ENCODE results near the gene DDA1. TPM values are rescaled to one million over a fixed set of nuclear protein-coding genes. Genes with fewer than 3 reads are reported as not detected.
A peak's percentile ranks its signal among the peaks of the same experiment; 100 is the strongest.

The DDA1 gene
- total RNA-seq, 1 donor from 2014 or later = 50.2 TPM

DNA sequence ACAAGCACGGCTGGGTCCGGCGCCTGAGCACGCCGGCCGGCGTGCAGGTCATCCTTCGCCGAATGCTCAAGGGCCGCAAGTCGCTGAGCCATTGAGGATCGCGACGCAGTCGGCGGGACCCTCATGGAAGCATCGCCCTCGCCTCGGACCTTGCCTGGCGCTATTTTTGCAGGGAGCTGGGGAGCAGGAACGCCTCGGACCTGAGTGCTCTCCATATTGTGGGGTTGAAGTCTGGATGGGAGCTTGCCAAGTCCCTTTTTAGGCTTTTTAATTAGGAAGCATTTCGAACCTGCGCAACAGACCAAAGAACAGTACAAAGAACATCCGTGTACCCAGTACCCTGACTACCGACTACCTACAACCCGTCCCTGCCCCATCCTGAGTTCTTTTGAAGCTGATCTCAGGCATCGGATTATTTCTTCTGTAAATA, 3.1 kb upstream of the DDA1 start:
- peaks cover 4% of the 10 kb centered on the region for H3K36me3 Mint-ChIP-seq (ENCODE audit: low read depth)
- DNase-seq (ENCODE audit: low spot score) = no peak
- peak overlapping the region; percentile 91 for H3K27ac Mint-ChIP-seq
- no peaks in the 10 kb centered on the region for H3K9me3 Mint-ChIP-seq
- peaks cover 47% of the 10 kb centered on the region for H3K4me1 Mint-ChIP-seq (ENCODE audit: low read depth)
- intact Hi-C loops (cut with micrococcal nuclease) = loop anchor here (5.0 to 10.0 kb wide), 2 partner anchors 206 to 249 kb away; partner anchors contain the start of genes COLGALT1 and PGLS
- H3K27me3 Mint-ChIP-seq (ENCODE audit: insufficient read depth) = no peaks in the 10 kb centered on the region
- peak overlapping the region; percentile 90 for H3K4me3 Mint-ChIP-seq

DNA sequence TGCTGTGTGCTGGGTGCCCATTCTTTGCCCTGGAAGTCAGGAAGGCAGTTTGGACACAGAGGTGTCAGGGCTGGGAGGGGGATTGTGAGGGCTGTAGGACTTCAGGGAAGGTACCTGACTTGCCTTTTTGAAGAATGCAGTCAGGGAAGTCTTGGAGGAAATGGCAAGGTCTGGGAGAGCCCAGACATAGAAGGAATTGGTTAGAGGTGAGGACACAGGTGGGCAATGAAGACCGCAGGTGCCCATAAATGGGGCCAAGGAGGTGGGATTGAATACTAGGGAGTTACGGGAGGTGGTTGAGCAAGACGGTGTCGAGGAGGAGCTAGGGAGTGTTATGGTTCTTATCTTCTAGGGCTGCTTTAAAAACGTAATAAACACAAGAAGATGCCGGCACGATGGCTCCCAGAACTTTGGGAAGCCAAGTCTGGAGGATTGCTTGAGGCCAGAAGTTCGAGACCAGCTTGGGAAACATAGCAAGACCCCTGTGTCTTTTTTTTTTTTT, 1.4 kb upstream of the DDA1 start:
- peak overlapping the region; percentile 10 for H3K27ac Mint-ChIP-seq
- peak overlapping the region; percentile 90 for H3K4me3 Mint-ChIP-seq
- intact Hi-C loops (cut with micrococcal nuclease) = loop anchor here (5.0 to 10.0 kb wide), 2 partner anchors 204 to 247 kb away; partner anchors contain the start of genes COLGALT1 and PGLS
- no peaks in the 10 kb centered on the region for H3K9me3 Mint-ChIP-seq
- peaks cover 45% of the 10 kb centered on the region for H3K4me1 Mint-ChIP-seq (ENCODE audit: low read depth)
- no peaks in the 10 kb centered on the region for H3K27me3 Mint-ChIP-seq (ENCODE audit: insufficient read depth)
- H3K36me3 Mint-ChIP-seq (ENCODE audit: low read depth) = peaks cover 7% of the 10 kb centered on the region
- DNase-seq (ENCODE audit: low spot score) = no peak

DNA sequence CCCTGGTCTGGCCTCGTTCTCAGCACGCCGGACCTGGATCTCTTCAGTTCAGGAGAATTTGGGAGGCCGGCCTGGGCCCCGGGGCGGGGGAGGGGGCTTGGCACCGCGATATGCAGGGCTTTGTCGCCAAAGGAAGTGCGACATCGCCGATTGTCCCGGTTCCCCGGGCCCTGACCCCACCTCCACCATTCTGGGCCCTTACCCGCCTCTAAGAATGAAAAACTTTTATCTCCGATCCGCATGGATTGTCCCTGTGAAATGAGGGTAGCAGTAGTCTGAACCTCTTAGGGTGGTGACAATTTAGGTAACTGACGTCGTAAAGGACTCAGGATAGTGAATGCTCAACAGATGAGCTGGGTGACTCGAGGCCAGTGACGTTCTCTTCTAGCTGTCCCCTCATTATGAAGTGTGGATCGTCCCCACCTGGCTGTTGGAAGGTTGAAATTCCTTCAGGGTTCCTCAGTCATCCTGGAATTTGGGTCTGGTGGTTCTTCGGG, 650 bp downstream of the DDA1 start:
- H3K4me1 Mint-ChIP-seq (ENCODE audit: low read depth) = peaks cover 33% of the 10 kb centered on the region

DNA sequence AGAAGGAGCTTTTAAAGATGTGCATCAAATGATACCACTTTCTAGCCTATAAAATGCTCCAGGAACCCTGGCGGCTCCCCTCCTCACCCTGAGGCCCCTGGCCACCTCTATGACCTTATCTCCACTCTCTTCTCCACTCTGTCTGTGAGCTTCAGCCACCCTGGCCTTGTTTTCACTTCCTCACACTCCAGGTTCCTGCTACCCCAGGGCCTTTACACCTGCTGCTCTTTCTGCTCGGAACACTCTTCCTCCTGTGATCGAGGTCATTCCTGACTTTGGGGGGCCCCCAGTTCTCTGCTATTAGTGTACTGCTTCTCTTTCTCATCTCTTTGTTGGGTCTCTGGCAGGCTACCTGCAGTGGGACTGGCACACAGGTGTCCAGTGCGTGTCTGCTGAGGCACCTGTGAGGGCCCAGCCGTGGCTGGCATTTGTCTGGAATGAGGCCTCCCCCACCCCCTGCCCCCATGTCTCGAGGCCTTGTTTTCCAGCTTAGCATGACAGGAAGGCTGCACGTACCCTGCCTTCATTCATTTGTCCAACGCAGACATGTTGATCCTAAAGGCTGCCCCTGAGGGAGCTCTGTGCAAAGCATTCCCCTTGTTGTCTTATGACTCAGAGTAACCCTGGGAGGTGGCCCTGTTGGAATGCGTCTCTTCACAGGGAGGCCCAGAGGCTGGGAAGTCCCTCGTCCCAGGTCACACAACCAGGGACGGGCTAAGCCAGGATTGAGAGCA, 2.3 kb downstream of the DDA1 start:
- H3K4me3 Mint-ChIP-seq = peak overlapping the region; percentile 69
- intact Hi-C loops (cut with micrococcal nuclease) = no loop called here
- DNase-seq (ENCODE audit: low spot score) = no peak
- H3K36me3 Mint-ChIP-seq (ENCODE audit: low read depth) = peaks cover 21% of the 10 kb centered on the region
- no peaks in the 10 kb centered on the region for H3K27me3 Mint-ChIP-seq (ENCODE audit: insufficient read depth)
- no peak overlapping the region for H3K27ac Mint-ChIP-seq
- peaks cover 32% of the 10 kb centered on the region for H3K4me1 Mint-ChIP-seq (ENCODE audit: low read depth)
- H3K9me3 Mint-ChIP-seq = no peaks in the 10 kb centered on the region

More for the DNA sequence above, 650 bp downstream of the DDA1 start:
- H3K9me3 Mint-ChIP-seq = no peaks in the 10 kb centered on the region
- H3K36me3 Mint-ChIP-seq (ENCODE audit: low read depth) = peaks cover 12% of the 10 kb centered on the region
- intact Hi-C loops (cut with micrococcal nuclease) = loop anchor here (1.0 to 10.0 kb wide), 7 partner anchors 27 to 814 kb away; partner anchors contain the start of genes BABAM1, C19orf44, CALR3 and COLGALT1
- H3K27ac Mint-ChIP-seq = peak overlapping the region; percentile 90
- no peak for DNase-seq (ENCODE audit: low spot score)
- no peaks in the 10 kb centered on the region for H3K27me3 Mint-ChIP-seq (ENCODE audit: insufficient read depth)
- H3K4me3 Mint-ChIP-seq = peak overlapping the region; percentile 95

DNA sequence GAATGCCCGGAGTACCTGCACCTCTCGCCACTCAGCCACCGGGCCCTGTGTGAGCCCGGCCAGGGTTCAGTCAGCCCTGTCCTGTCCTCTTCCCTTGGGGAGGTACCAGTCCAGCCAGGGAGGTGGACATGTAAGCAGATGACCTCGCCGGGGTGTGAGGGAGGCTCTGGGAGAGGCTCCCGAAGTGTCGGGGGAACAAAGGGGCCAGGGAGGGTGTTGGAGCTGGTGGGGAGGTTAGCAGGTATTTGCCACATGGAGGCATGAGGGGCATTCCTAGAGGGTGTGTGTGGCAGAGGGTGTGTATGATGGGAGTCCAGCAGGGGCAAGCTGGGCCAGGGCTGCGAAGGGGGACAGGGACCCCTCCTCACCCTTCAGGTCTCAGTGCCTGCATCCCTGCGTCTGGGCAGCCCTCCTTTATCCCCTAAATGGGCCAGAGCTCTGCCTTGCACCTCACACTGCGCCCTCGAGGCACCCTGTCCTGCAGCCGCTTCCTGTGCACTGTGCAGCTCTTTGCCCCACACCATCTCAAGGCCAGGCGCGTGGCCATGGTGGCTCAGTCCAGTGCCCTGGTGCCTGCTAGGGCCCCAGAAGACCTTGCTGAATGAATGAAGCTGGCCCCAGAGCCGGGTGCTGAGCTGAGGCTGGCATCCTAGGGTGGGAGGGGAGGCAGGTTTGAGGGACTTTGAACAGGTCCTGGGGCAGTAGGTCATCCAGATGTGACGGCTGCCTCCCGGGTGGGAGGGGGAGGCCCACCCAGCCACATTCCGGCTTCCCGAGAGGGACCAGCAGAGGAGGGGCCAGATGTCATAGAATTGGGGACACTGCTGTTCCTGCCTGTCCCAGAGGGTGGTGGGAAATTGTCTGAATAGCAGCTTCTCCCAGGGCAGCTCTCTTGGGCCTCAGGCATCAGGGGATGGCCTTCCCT, 3.1 kb downstream of the DDA1 start:
- no peak for DNase-seq (ENCODE audit: low spot score)
- intact Hi-C loops (cut with micrococcal nuclease) = no loop called here
- no peaks in the 10 kb centered on the region for H3K27me3 Mint-ChIP-seq (ENCODE audit: insufficient read depth)
- H3K9me3 Mint-ChIP-seq = no peaks in the 10 kb centered on the region
- no peak overlapping the region for H3K27ac Mint-ChIP-seq
- H3K36me3 Mint-ChIP-seq (ENCODE audit: low read depth) = peaks cover 21% of the 10 kb centered on the region
- H3K4me1 Mint-ChIP-seq (ENCODE audit: low read depth) = peaks cover 32% of the 10 kb centered on the region
- peak overlapping the region; percentile 69 for H3K4me3 Mint-ChIP-seq

DNA sequence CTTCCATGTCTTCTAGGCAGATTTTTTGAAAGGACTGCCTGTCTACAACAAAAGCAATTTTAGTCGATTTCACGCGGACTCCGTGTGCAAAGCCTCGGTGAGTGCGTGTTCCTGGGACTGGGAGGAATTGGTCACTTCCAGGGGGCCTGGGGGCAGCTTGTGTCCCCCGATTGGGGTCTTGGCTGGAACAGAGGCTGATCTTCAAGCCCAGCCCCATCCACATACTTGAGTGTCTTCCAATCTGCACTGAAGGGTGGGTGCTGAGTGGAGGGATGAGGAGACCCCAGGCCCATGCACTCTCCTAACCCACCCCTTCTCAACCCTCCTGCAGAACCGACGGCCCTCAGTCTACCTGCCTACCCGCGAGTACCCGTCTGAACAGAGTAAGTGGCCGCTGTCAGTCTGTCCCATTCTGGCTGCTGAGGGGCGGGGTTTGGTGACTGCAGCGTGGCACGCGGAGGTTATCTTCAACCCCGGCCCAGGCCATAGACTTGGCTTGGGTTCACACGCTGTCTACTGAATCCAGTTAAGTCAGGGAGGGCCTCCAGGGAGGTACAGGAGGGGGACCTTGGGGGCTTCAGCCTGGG, 4.7 kb downstream of the DDA1 start:
- no peak overlapping the region for H3K27ac Mint-ChIP-seq
- intact Hi-C loops (cut with micrococcal nuclease) = no loop called here
- H3K36me3 Mint-ChIP-seq (ENCODE audit: low read depth) = peaks cover 17% of the 10 kb centered on the region
- H3K27me3 Mint-ChIP-seq (ENCODE audit: insufficient read depth) = no peaks in the 10 kb centered on the region
- no peak overlapping the region for H3K4me3 Mint-ChIP-seq
- no peaks in the 10 kb centered on the region for H3K9me3 Mint-ChIP-seq
- H3K4me1 Mint-ChIP-seq (ENCODE audit: low read depth) = peaks cover 24% of the 10 kb centered on the region
- DNase-seq (ENCODE audit: low spot score) = no peak

DNA sequence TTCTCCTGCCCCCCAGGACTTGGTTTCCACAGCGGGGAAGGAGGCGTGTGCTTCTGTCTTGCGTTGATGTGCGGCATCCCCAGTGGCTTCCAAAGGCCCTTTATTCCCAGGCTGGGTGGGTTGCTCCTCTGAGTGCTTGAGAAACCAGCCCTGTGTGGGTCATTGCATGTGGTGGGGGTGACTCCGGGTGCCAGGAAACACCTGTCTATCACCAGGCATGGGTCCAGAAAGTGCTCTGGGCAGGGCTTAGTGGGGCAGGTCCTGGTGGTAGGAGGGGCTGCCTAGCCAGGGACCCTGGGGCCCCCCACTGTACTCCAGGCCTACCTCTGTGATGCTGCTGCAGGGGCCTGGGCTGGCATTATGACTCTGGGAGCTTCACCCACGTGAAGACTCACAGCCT, 9.6 kb downstream of the DDA1 start:
- no peak overlapping the region for H3K27ac Mint-ChIP-seq
- no peak for DNase-seq (ENCODE audit: low spot score)
- H3K9me3 Mint-ChIP-seq = no peaks in the 10 kb centered on the region
- peaks cover 22% of the 10 kb centered on the region for H3K36me3 Mint-ChIP-seq (ENCODE audit: low read depth)
- intact Hi-C loops (cut with micrococcal nuclease) = no loop called here
- no peaks in the 10 kb centered on the region for H3K27me3 Mint-ChIP-seq (ENCODE audit: insufficient read depth)
- peaks cover 7% of the 10 kb centered on the region for H3K4me1 Mint-ChIP-seq (ENCODE audit: low read depth)
- no peak overlapping the region for H3K4me3 Mint-ChIP-seq

DNA sequence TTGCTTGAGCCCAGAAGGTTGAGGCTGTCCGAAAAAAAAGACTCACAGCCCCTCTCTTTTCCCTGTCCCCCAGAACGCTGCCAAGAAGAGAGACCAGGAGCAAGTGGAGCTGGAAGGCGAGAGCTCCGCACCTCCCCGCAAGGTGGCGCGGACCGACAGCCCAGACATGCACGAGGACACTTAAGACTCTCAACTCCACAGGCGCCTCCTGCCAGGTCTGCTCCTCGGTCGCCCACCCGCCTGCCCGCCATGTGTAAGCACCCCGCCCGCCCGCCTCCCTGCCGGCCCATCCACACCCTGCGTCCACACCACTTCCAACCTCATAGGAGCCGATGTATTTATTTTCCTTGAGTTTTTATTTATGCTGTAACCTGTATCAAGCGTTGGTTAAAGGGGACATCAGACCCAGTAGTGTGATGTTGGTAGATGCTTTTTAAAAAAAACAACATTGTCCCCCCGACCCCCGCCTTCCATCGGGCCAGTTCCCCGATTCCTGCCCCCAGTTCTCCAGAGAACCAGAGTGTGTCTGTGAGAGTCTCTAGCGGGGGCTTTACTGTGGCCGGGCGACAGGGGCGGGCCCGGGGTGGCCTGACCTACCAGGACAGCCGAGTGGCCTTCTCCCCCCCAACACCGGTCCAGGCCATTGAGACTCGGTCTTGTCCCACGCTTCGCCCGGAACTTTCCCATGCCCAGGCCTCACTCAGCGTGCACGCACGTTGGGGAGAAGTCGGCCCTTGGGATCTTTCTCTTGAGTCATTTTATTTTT, 10.3 kb downstream of the DDA1 start:
- Mint-ChIP-seq H3K27me3 (ENCODE audit: insufficient read depth) (no peaks in the 10 kb centered on the region), H3K9me3 (no peaks in the 10 kb centered on the region), H3K4me1 (ENCODE audit: low read depth) (peaks cover 7% of the 10 kb centered on the region), H3K36me3 (ENCODE audit: low read depth) (peaks cover 20% of the 10 kb centered on the region), H3K4me3 (no peak overlapping the region), H3K27ac (no peak overlapping the region)
- DNase-seq (ENCODE audit: low spot score) = no peak
- intact Hi-C loops (cut with micrococcal nuclease) = no loop called here

DNA sequence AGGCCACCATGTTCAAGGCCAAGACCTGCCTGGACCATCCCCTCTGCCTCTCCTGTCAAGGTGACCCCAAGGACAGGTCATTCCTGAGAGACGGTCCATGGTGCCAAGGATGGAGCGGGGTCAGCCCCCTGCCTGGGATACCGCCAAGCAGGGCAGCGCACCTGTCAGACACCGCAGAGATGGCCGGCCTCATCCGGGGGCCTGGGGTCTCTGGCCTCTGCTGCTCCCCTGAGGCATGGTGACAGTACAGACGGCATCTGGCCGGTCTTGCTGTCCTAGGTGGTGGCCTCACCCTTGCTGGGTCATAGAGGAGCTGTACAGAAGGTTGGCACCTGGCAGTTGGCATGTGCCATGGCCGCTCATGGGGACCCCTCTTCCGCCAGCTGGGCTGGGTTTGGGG, 11.1 kb downstream of the DDA1 start:
- H3K27me3 Mint-ChIP-seq (ENCODE audit: insufficient read depth) = no peaks in the 10 kb centered on the region
- DNase-seq (ENCODE audit: low spot score) = no peak
- no peak overlapping the region for H3K4me3 Mint-ChIP-seq
- H3K36me3 Mint-ChIP-seq (ENCODE audit: low read depth) = peaks cover 18% of the 10 kb centered on the region
- intact Hi-C loops (cut with micrococcal nuclease) = no loop called here
- no peak overlapping the region for H3K27ac Mint-ChIP-seq
- peaks cover 6% of the 10 kb centered on the region for H3K4me1 Mint-ChIP-seq (ENCODE audit: low read depth)
- no peaks in the 10 kb centered on the region for H3K9me3 Mint-ChIP-seq

DNA sequence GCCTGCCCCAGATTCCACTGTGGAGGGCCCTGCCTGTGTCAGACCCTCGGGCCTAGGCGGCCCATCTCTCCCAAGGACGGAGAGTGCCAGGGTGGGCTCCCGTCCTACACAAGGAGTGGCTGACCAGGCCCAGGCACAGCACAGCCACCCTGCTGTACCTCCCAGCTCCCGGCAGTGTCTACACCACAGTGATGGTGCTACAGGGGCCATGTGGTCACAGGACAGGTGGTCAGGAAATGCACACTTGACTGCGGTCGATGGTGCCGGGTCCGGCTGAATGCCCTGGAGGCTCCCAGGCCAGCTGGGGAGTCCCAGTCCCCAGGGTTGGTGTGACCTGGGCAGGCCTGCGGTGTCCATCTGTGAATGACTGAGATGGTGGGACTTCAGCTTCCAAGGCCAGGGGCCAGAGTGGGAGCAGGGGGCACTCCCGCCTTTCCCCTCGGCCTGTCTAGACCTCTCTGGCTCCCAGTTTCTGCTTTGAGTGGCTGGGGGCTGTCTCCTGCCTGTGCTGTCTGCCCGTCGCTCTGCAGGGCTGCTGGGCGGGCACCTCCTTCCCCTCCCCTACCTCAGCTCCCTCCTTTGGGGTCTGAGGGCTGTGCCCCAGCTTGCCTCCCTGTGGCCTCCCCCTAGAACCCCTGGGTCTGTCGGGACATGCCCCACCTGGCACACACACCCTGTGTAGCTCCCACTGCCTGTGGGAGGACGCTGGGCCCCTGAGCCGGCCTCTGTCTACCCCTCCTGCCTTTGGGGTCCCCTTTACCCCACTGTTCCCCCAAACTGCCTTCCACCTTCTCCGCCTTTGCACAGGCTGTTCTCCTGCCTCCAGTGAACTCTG, 12.5 kb downstream of the DDA1 start:
- no peaks in the 10 kb centered on the region for H3K27me3 Mint-ChIP-seq (ENCODE audit: insufficient read depth)
- no peak for DNase-seq (ENCODE audit: low spot score)
- H3K4me1 Mint-ChIP-seq (ENCODE audit: low read depth) = no peaks in the 10 kb centered on the region
- no peak overlapping the region for H3K4me3 Mint-ChIP-seq
- intact Hi-C loops (cut with micrococcal nuclease) = no loop called here
- peaks cover 11% of the 10 kb centered on the region for H3K36me3 Mint-ChIP-seq (ENCODE audit: low read depth)
- no peak overlapping the region for H3K27ac Mint-ChIP-seq
- no peaks in the 10 kb centered on the region for H3K9me3 Mint-ChIP-seq

DNA sequence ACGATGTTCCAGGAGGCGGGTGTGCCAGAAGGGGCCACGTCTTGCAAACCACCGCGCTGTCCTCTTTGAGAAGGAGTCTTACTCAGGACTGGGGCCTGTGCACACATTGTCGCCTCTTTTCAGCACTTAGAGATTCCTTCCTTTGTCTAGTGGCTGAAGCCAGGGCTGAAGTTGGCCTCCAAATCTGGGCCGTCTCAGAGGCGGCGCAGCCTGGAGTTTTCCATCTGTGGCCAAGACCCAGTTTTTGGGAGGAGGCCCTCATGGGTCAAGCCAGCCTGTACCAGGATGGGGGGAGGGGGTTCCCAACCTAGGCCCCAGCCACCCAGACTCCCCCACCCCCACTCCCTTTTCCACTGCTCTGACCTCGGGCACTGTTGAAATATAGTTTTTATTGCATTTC, 13.5 kb downstream of the DDA1 start:
- no peaks in the 10 kb centered on the region for H3K27me3 Mint-ChIP-seq (ENCODE audit: insufficient read depth)
- no peak overlapping the region for H3K4me3 Mint-ChIP-seq
- no peak for DNase-seq (ENCODE audit: low spot score)
- no peaks in the 10 kb centered on the region for H3K4me1 Mint-ChIP-seq (ENCODE audit: low read depth)
- no peaks in the 10 kb centered on the region for H3K9me3 Mint-ChIP-seq
- peaks cover 11% of the 10 kb centered on the region for H3K36me3 Mint-ChIP-seq (ENCODE audit: low read depth)
- H3K27ac Mint-ChIP-seq = no peak overlapping the region
- intact Hi-C loops (cut with micrococcal nuclease) = no loop called here
